DOHH2 (cell line): Measurements from ENCODE around the gene STIP1.

Experiments
- EZH2phosphoT487 ChIP-seq: fragments of 200-600 bp; sonication (generic); IDR thresholded peaks from 2 replicates; pipeline ENCODE4 v1.6.1; 2017; ENCODE audit warnings: borderline replicate concordance, mild to moderate bottlenecking, antibody characterized with exemption, low read length, moderate library complexity, mixed read lengths
- TF ChIP-seq, protein P1 (sequence below): fragments of 200-600 bp; sonication (generic); IDR thresholded peaks from one replicate; pipeline ENCODE4 v1.5.1; 2014; ENCODE audit warnings: antibody characterized with exemption, mild to moderate bottlenecking, low read depth, low read length; ENCODE audit not compliant: poor library complexity, severe bottlenecking

DNA sequence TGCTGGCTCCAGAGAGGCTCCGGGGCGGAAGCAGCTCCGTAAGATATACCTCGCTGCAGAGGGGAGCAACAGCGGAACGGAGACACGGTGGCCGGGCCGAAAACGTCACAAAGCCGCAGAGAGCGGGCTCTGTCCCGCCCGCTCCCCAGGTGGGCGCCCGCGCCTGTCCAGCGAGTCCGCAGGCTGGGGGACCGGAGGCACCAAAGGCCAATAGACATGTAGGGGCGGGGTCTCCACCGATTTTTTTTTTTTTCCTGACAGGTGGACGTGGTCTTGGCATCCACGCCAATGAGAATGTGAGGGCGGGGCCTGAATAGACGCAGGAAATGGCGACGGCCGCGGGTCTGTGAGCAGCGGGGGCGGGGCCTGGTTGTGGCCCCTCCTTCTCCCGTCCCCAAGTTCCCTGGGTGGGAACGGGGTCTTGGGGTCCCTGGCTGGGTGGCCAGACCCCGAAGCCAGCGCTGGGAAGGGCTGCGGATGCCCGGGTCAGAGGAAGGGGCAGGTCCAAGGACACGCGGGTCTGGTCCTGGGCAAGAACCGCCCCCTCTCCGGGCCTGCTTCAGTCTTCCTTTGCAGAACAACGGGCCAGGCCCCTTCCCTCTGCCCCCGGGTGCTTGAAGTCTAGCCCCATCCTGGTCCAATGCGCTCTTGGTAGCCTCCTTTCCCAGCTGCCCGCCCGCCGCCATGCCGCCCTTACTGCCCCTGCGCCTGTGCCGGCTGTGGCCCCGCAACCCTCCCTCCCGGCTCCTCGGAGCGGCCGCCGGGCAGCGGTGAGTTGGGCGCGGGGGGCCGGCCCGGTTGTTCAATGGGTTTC lies 44.4 kb downstream of the STIP1 start, which contains the start of gene DNAJC4:
- TF ChIP-seq, protein P1, sequence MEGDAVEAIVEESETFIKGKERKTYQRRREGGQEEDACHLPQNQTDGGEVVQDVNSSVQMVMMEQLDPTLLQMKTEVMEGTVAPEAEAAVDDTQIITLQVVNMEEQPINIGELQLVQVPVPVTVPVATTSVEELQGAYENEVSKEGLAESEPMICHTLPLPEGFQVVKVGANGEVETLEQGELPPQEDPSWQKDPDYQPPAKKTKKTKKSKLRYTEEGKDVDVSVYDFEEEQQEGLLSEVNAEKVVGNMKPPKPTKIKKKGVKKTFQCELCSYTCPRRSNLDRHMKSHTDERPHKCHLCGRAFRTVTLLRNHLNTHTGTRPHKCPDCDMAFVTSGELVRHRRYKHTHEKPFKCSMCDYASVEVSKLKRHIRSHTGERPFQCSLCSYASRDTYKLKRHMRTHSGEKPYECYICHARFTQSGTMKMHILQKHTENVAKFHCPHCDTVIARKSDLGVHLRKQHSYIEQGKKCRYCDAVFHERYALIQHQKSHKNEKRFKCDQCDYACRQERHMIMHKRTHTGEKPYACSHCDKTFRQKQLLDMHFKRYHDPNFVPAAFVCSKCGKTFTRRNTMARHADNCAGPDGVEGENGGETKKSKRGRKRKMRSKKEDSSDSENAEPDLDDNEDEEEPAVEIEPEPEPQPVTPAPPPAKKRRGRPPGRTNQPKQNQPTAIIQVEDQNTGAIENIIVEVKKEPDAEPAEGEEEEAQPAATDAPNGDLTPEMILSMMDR, result no peak
- TF ChIP-seq EZH2phosphoT487, result no peak
